WTC11 (cell line): Measurements from ENCODE around the gene ARIH1. TPM values are rescaled to one million over a fixed set of nuclear protein-coding genes. Genes with fewer than 3 reads are reported as not detected.

Experiments used
- ATAC-seq: fragments of 200-7000 bp; cut with Tn5 transposase; 2 replicates; pipeline ENCODE4 v1.10.0; 2021; ENCODE audit warnings: mild to moderate bottlenecking, moderate library complexity
- CTCF ChIA-PET: fragments of 300-600 bp; sonication (Branson Sonifier 250); formaldehyde crosslinking; loops from one replicate; lab custom pipeline; 2021; ENCODE audit warnings: antibody characterized with exemption; lab: Charles Lee
- POLR2A ChIA-PET: fragments of 350-600 bp; sonication (Branson Sonifier 250); formaldehyde crosslinking; loops from one replicate; lab custom pipeline; 2021; ENCODE audit warnings: antibody characterized with exemption; lab: Charles Lee
- DNase-seq: peaks from one replicate; pipeline ENCODE4 v3.0.0; 2021; ENCODE audit warnings: low spot score
- H3K27ac Mint-ChIP-seq: 2 replicates; pipeline ENCODE4 v1.8.0; 2021; ENCODE audit warnings: mixed read lengths
- H3K27me3 Mint-ChIP-seq: 2 replicates; pipeline ENCODE4 v1.8.0; 2021; ENCODE audit warnings: low read depth, mild to moderate bottlenecking, moderate library complexity, mixed read lengths
- H3K36me3 Mint-ChIP-seq: 2 replicates; pipeline ENCODE4 v1.8.0; 2021; ENCODE audit warnings: mixed read lengths
- H3K4me1 Mint-ChIP-seq: 2 replicates; pipeline ENCODE4 v1.8.0; 2022; ENCODE audit warnings: mixed read lengths
- H3K4me3 Mint-ChIP-seq: 2 replicates; pipeline ENCODE4 v1.8.0; 2021; ENCODE audit warnings: mild to moderate bottlenecking, moderate library complexity, mixed read lengths
- H3K9me3 Mint-ChIP-seq: 2 replicates; pipeline ENCODE4 v1.8.0; 2021; ENCODE audit warnings: mixed read lengths
- AFF4 ChIP-seq: sonication (generic); formaldehyde crosslinking; IDR thresholded peaks from 2 replicates; pipeline ENCODE4 v1.8.1; 2023; ENCODE audit warnings: mild to moderate bottlenecking, missing genetic modification reagents, borderline replicate concordance
- E2F1 ChIP-seq: sonication (generic); formaldehyde crosslinking; IDR thresholded peaks from 2 replicates; pipeline ENCODE4 v1.8.0; 2022; ENCODE audit warnings: mild to moderate bottlenecking, missing genetic modification reagents
- ELF4 ChIP-seq: sonication (generic); formaldehyde crosslinking; IDR thresholded peaks from 2 replicates; pipeline ENCODE4 v1.8.1; 2022; ENCODE audit warnings: low read depth, mild to moderate bottlenecking, moderate library complexity, missing genetic modification reagents
- ERG ChIP-seq: fragments of 250-450 bp; sonication (Bioruptor Pico); IDR thresholded peaks from 2 replicates; pipeline ENCODE4 v1.8.0; 2021; ENCODE audit warnings: mild to moderate bottlenecking
- ESRRA ChIP-seq: sonication (generic); formaldehyde crosslinking; IDR thresholded peaks from 2 replicates; pipeline ENCODE4 v1.8.1; 2022; ENCODE audit warnings: mild to moderate bottlenecking, missing genetic modification reagents, borderline replicate concordance
- FOXJ3 ChIP-seq: sonication (generic); formaldehyde crosslinking; IDR thresholded peaks from 2 replicates; pipeline ENCODE4 v1.9.0; 2021; ENCODE audit warnings: missing genetic modification reagents, mild to moderate bottlenecking, borderline replicate concordance
- FOXP4 ChIP-seq: sonication (generic); formaldehyde crosslinking; IDR thresholded peaks from 2 replicates; pipeline ENCODE4 v1.8.0; 2022; ENCODE audit warnings: mild to moderate bottlenecking, missing genetic modification reagents
- HMGA2 ChIP-seq: fragments of 250-450 bp; sonication (Bioruptor Pico); IDR thresholded peaks from 2 replicates; pipeline ENCODE4 v1.4.0; 2021; ENCODE audit warnings: mild to moderate bottlenecking, moderate library complexity
- JAZF1 ChIP-seq: fragments of 250-450 bp; sonication (Bioruptor Pico); IDR thresholded peaks from 2 replicates; pipeline ENCODE4 v1.9.0; 2021; ENCODE audit warnings: moderate library complexity, mild to moderate bottlenecking, inconsistent platforms
- MXD4 ChIP-seq: fragments of 250-450 bp; sonication (Bioruptor Pico); IDR thresholded peaks from 2 replicates; pipeline ENCODE4 v1.8.0; 2021; ENCODE audit warnings: mild to moderate bottlenecking, moderate library complexity, borderline replicate concordance
- NFE2L1 ChIP-seq: sonication (generic); formaldehyde crosslinking; IDR thresholded peaks from 2 replicates; pipeline ENCODE4 v1.8.1; 2023; ENCODE audit warnings: missing genetic modification reagents
- NFYB ChIP-seq: sonication (generic); formaldehyde crosslinking; conservative IDR thresholded peaks from 2 replicates; pipeline ENCODE4 v1.8.0; 2022; ENCODE audit warnings: low read depth, missing genetic modification reagents
- PRDM15 ChIP-seq: sonication (generic); formaldehyde crosslinking; IDR thresholded peaks from 2 replicates; pipeline ENCODE4 v1.8.0; 2022; ENCODE audit warnings: missing genetic modification reagents
- RORB ChIP-seq: fragments of 250-450 bp; sonication (Bioruptor Pico); IDR thresholded peaks from 2 replicates; pipeline ENCODE4 v1.9.0; 2021; ENCODE audit warnings: mild to moderate bottlenecking
- SMAD3 ChIP-seq: sonication (generic); formaldehyde crosslinking; IDR thresholded peaks from 2 replicates; pipeline ENCODE4 v1.8.0; 2022; ENCODE audit warnings: missing genetic modification reagents, mild to moderate bottlenecking, borderline replicate concordance
- SP1 ChIP-seq: sonication (generic); formaldehyde crosslinking; conservative IDR thresholded peaks from 2 replicates; pipeline ENCODE4 v1.8.1; 2022; ENCODE audit warnings: missing genetic modification reagents
- ZBTB43 ChIP-seq: sonication (generic); formaldehyde crosslinking; IDR thresholded peaks from 2 replicates; pipeline ENCODE4 v1.8.1; 2023; ENCODE audit warnings: mild to moderate bottlenecking, missing genetic modification reagents
- ZNF232 ChIP-seq: sonication (generic); formaldehyde crosslinking; IDR thresholded peaks from 2 replicates; pipeline ENCODE4 v1.8.0; 2022; ENCODE audit warnings: mild to moderate bottlenecking, missing genetic modification reagents
- total RNA-seq: library from RNA; stranded (reverse); gene quantifications from 3 replicates; pipeline ENCODE4 v1.2.3, GENCODE V29; 2021
- TF ChIP-seq, protein P1 (sequence below): sonication (generic); formaldehyde crosslinking; IDR thresholded peaks from 2 replicates; pipeline ENCODE4 v1.8.0; 2022; ENCODE audit warnings: mild to moderate bottlenecking, missing genetic modification reagents
- TF ChIP-seq, protein P2 (sequence below): sonication (generic); formaldehyde crosslinking; IDR thresholded peaks from 2 replicates; pipeline ENCODE4 v1.8.0; 2023; ENCODE audit warnings: missing genetic modification reagents
- TF ChIP-seq, protein P3 (sequence below): fragments of 250-450 bp; sonication (Bioruptor Pico); IDR thresholded peaks from 2 replicates; pipeline ENCODE4 v1.9.0; 2021; ENCODE audit warnings: mild to moderate bottlenecking

ARIH1 gene
- total RNA-seq, 1 experiment from 2014 or later = 198 TPM

GRCh38 chr15:72536506-72536905 lies 62.4 kb downstream of the ARIH1 start (continued):
- TF ChIP-seq AFF4 (CRISPR knock-in tag) = no peak
- no peak for TF ChIP-seq ZBTB43 (CRISPR knock-in tag)
- no peak for TF ChIP-seq ZNF232 (CRISPR knock-in tag)
- no peak for TF ChIP-seq HMGA2
- TF ChIP-seq NFYB (CRISPR knock-in tag) = no peak
- TF ChIP-seq, protein P1, sequence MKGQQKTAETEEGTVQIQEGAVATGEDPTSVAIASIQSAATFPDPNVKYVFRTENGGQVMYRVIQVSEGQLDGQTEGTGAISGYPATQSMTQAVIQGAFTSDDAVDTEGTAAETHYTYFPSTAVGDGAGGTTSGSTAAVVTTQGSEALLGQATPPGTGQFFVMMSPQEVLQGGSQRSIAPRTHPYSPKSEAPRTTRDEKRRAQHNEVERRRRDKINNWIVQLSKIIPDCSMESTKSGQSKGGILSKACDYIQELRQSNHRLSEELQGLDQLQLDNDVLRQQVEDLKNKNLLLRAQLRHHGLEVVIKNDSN (CRISPR knock-in tag) = no peak
- TF ChIP-seq E2F1 = no peak
- no peak for TF ChIP-seq RORB (CRISPR knock-in tag)
- no peak for TF ChIP-seq SP1 (CRISPR knock-in tag)
- TF ChIP-seq, all 79 proteins: peak for 0

- Mint-ChIP-seq H3K9me3 (peaks cover 27% of the 10 kb centered on the region), H3K4me3 (no peak overlapping the region), H3K27ac (no peak overlapping the region), H3K36me3 (peaks cover 27% of the 10 kb centered on the region), H3K27me3 (no peaks in the 10 kb centered on the region), H3K4me1 (no peaks in the 10 kb centered on the region)
- ChIA-PET CTCF (no interaction called here), POLR2A (no interaction called here)
- ATAC-seq = no peak
- DNase-seq = no peak
- TF ChIP-seq, protein P2, sequence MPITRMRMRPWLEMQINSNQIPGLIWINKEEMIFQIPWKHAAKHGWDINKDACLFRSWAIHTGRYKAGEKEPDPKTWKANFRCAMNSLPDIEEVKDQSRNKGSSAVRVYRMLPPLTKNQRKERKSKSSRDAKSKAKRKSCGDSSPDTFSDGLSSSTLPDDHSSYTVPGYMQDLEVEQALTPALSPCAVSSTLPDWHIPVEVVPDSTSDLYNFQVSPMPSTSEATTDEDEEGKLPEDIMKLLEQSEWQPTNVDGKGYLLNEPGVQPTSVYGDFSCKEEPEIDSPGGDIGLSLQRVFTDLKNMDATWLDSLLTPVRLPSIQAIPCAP (CRISPR knock-in tag) = no peak
- no peak for TF ChIP-seq MXD4 (CRISPR knock-in tag)
- TF ChIP-seq NFE2L1 = no peak
- TF ChIP-seq, protein P3, sequence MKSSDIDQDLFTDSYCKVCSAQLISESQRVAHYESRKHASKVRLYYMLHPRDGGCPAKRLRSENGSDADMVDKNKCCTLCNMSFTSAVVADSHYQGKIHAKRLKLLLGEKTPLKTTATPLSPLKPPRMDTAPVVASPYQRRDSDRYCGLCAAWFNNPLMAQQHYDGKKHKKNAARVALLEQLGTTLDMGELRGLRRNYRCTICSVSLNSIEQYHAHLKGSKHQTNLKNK (CRISPR knock-in tag) = no peak
- TF ChIP-seq FOXP4 (CRISPR knock-in tag) = no peak
- TF ChIP-seq ESRRA (CRISPR knock-in tag) = no peak
- no peak for TF ChIP-seq JAZF1 (CRISPR knock-in tag)
- TF ChIP-seq ERG (CRISPR knock-in tag) = no peak
- TF ChIP-seq PRDM15 (CRISPR knock-in tag) = no peak
- no peak for TF ChIP-seq FOXJ3 (CRISPR knock-in tag)
- TF ChIP-seq ELF4 (CRISPR knock-in tag) = no peak
- TF ChIP-seq SP1 (CRISPR knock-in tag) = no peak
- TF ChIP-seq SMAD3 (CRISPR knock-in tag) = no peak
Observed at GRCh38 chr15:72538931-72539330, 64.8 kb downstream of the ARIH1 start.
